Measurements from ENCODE around the gene BMERB1.
A peak's percentile ranks its signal among the peaks of the same experiment; 100 is the strongest.

BMERB1 gene

DNA sequence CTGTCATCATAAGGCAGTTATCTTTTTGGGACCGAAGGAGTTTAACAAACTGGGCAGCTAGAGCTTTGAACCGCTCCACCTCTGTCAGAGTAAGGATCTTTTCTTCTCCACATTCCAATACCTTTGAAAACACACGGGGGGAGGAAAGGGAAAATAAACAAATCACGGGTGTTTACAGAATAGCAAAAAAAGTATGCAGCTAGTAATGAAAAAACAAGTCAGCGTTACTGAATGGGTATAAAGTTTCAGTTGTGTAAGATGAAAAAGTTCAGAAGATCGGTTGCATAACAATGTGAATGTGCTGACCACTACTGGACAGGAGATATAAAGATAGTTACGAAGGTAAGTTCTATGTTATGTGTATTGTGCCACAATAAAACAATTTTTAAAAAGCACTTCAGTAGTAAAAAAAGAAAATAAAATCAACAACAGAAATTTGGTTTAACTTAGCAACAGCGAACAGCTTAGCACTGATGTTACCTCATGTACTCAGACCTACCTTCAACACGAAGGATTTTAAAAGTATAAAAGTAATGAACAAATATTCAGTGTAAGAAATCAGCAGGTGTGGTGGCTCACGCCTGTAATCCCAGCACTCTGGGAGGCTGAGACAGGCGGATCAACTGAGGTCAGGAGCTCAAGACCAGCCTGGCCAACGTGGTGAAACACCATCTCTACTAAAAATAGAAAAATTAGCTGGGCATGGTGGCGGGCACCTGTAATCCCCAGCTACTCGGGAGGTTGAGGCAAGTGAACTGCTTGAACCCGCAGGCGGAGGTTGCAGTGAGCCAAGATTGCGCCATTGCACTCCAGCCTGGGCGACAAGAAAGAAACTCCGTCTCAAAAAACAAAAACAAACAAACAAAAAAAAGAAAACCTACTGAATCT lies 174.3 kb downstream of the BMERB1 start:
- peak; percentile 23 for DNase-seq (ENCODE audit: extremely low read depth, low read depth)
- TF ChIP-seq, protein P1, sequence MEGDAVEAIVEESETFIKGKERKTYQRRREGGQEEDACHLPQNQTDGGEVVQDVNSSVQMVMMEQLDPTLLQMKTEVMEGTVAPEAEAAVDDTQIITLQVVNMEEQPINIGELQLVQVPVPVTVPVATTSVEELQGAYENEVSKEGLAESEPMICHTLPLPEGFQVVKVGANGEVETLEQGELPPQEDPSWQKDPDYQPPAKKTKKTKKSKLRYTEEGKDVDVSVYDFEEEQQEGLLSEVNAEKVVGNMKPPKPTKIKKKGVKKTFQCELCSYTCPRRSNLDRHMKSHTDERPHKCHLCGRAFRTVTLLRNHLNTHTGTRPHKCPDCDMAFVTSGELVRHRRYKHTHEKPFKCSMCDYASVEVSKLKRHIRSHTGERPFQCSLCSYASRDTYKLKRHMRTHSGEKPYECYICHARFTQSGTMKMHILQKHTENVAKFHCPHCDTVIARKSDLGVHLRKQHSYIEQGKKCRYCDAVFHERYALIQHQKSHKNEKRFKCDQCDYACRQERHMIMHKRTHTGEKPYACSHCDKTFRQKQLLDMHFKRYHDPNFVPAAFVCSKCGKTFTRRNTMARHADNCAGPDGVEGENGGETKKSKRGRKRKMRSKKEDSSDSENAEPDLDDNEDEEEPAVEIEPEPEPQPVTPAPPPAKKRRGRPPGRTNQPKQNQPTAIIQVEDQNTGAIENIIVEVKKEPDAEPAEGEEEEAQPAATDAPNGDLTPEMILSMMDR (IDR thresholded peaks at IDR 0.05; ENCODE audit: low read depth, low read length) = peak; percentile 34

DNA sequence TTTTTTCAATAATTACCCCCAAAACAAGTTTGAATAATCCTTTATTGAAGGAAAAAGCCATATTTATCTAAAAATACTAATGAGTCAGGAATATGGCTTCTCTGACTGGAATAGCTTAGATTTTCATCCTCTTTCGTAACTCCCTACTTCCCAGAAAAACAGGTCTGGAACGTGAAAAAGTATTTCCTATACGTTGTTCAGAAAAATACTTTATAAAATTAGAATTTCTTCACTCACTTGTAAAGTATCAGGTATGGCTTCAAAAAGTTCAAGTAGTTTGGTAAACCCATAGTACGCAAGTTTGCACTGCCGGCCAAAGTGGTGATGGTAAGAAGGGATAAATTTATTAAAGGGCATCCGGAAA lies 174.9 kb downstream of the BMERB1 start:
- TF ChIP-seq, protein P1 (IDR thresholded peaks at IDR 0.05; ENCODE audit: low read depth, low read length) = no peak
- DNase-seq (ENCODE audit: extremely low read depth, low read depth) = no peak

DNA sequence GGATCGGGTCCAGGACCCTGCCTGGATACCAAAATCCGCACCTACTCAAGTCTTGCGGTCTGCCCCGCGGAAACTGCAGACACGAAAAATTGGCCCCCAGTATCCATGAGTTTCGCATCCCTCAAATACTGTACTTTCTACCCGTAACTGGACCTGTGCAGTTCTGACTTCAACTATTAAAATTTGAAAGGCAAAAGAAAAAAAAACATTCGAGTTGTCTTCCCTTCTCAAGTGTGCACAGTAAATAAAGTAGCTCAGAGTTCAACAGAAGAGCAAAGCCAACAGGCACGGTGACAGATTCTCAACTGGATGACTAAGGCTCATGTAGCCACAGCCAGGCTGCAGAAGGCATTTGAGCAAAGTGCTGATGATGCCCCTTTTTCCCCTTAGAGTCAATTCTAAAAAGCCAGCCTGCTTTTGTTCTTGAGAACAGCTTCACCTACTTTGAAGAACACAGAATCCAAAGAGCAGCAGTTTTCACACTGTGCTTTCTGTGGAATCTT lies 176.0 kb downstream of the BMERB1 start:
- TF ChIP-seq, protein P1 (IDR thresholded peaks at IDR 0.05; ENCODE audit: low read depth, low read length) = no peak
- DNase-seq (ENCODE audit: extremely low read depth, low read depth) = no peak

DNA sequence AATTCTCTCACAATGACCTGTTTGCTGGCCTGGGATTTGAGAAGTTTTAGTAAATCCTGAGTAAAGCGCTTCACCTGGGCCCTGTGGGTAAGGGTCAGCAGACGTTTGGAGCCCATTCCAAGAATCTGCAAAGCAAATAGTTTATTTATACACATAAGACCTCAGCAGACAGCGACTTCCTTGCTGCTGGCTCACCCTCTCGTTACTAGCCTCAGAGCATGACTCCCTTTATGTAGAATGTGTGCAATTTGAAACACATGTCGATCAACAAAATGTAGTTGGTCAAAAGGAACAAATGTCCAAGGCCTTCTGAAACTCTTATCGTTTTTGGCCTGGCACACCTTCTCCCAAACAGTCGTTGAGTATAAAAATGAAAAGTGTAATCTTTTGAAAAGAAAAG lies 177.2 kb downstream of the BMERB1 start:
- DNase-seq (ENCODE audit: extremely low read depth, low read depth) = no peak
- TF ChIP-seq, protein P1 (IDR thresholded peaks at IDR 0.05; ENCODE audit: low read depth, low read length) = no peak

DNA sequence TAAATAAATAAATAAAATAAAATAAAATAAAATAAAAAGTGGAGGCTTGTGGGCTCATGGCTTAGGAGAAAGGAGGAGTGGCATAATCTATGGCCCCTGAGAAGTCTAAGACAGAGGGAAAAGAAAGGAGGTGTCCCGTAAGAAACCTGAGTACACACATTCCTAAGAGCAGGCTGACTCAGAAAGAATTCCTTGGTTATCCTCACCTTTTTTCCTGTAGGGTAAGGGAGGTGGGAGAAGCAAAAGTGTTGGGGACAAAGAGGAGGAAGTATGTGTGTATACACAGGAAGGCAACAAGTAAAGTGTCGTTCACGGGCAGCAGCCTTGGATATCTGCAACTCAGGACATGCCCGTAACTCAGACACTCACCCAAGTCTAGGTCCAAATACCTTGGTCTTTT lies 179.3 kb downstream of the BMERB1 start:
- no peak for DNase-seq (ENCODE audit: extremely low read depth, low read depth)
- TF ChIP-seq, protein P1 (IDR thresholded peaks at IDR 0.05; ENCODE audit: low read depth, low read length) = no peak

DNA sequence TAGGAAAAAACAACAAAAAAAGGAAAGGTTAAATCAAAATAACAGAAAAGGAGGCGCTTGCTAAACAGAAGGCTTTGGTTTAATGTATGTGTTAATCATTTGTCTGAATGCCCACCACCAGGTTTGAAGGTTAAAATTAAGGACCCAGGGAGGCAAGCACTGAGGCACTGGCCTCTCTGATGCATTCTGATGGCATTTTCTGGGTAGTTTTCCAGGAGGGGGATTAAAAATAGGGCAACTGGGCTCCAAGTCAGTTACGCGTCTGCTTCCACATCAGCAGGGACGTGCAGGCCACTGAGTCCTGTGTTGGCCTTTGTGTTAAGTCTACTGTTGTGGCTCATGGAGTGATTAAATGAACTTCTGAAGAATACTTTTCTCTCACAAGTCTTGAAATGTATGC lies 181.6 kb downstream of the BMERB1 start:
- DNase-seq (ENCODE audit: extremely low read depth, low read depth) = no peak
- TF ChIP-seq, protein P1 (IDR thresholded peaks at IDR 0.05; ENCODE audit: low read depth, low read length) = no peak

DNA sequence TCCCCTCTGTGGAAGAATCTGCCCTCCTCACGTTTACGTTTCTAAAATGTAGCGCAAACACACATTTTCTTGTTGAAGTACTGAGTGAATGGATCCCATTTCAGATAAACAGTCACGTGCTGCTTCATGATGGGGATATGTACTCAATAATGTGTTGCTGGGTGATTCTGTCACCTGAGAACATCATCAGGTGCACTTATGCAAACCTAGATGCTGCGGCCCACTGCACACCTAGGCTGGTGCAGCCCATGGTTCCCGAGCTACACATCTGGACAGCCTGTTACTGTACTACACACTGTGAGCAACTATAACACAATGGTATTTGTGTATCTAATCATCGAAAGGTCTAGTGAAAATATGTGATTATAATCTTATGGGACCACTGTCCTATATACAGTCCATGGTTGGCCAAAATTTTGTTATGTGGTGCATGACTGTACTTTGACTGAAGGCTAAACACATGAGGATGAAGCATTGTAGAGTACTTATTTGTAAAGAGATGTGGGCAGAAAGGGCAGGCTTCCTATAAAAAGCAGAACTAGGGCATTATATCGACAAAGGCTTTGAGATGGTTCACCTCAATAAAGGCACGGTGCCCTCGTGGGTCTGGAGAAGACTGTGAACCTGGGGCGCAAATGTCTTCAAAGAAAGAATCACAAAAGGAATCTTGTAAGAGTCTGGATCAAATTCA lies 182.2 kb downstream of the BMERB1 start:
- TF ChIP-seq, protein P1 (IDR thresholded peaks at IDR 0.05; ENCODE audit: low read depth, low read length) = no peak
- DNase-seq (ENCODE audit: extremely low read depth, low read depth) = no peak
